Spleen (tissue), 11 donors: ENCODE results near the gene TKT. TPM values are rescaled to one million over a fixed set of nuclear protein-coding genes. Genes with fewer than 3 reads are reported as not detected.

Experiments used
- DNase-seq: peaks from one replicate; pipeline ENCODE4 v3.0.0-alpha.2; 2020
- H3K27ac ChIP-seq, 8 donors: fragments of 200-600 bp; sonication (generic) in 7 of 8; 1 replicate in 4 of 8; 2 replicates in 4 of 8; pipeline versions ENCODE4 v1.5.0 to v1.8.0; 2016 to 2021; ENCODE audit warnings: inconsistent platforms in 4 of 8, mild to moderate bottlenecking in 4 of 8, moderate library complexity in 1 of 8
- H3K27me3 ChIP-seq, 7 donors: fragments of 200-600 bp; sonication (generic) in 6 of 7; replicated peaks in 1 of 7; 1 replicate in 4 of 7; 2 replicates in 3 of 7; pipeline versions ENCODE4 v1.5.0 to v1.8.0; 2016 to 2021; ENCODE audit warnings: inconsistent platforms in 3 of 7, mild to moderate bottlenecking in 1 of 7
- H3K36me3 ChIP-seq, 6 donors: fragments of 200-600 bp; sonication (generic) in 5 of 6; 1 replicate in 4 of 6; 2 replicates in 2 of 6; pipeline versions ENCODE4 v1.5.0 to v1.8.0; 2016 to 2021; ENCODE audit warnings: inconsistent platforms in 2 of 6
- H3K4me1 ChIP-seq, 6 donors: fragments of 200-600 bp; sonication (generic) in 5 of 6; 1 replicate in 3 of 6; 2 replicates in 3 of 6; pipeline versions ENCODE4 v1.5.0 to v1.8.0; 2016 to 2021; ENCODE audit warnings: inconsistent platforms in 3 of 6
- H3K4me3 ChIP-seq, 8 donors: fragments of 200-600 bp; sonication (generic) in 7 of 8; 1 replicate in 4 of 8; 2 replicates in 4 of 8; pipeline versions ENCODE4 v1.5.0 to v1.8.0; 2016 to 2021; ENCODE audit warnings: inconsistent platforms in 4 of 8, mild to moderate bottlenecking in 4 of 8, moderate library complexity in 2 of 8
- H3K9me3 ChIP-seq, 8 donors: fragments of 200-600 bp; sonication (generic) in 7 of 8; 1 replicate in 4 of 8; 2 replicates in 4 of 8; pipeline versions ENCODE4 v1.5.0 to v1.8.0; 2016 to 2021; ENCODE audit warnings: inconsistent platforms in 4 of 8
- POLR2A ChIP-seq, 3 donors: fragments of 450-650 bp; IDR thresholded peaks; one replicate each; pipeline ENCODE4 v1.5.1; 2017; ENCODE audit warnings: antibody characterized with exemption in 3 of 3, mild to moderate bottlenecking in 1 of 3
- POLR2AphosphoS5 ChIP-seq, 3 donors: sonication (generic); formaldehyde crosslinking; IDR thresholded peaks; one replicate each; pipeline ENCODE4 v1.5.1; 2017; ENCODE audit warnings: antibody characterized with exemption in 3 of 3
- WGBS, 5 donors: extraction: QIAGEN DNeasy Blood & Tissue Kit in 3 of 5; methylation state at CpG; one replicate each; pipeline versions ENCODE4 v1.1.5 to v1.1.7; 2013 to 2018; 5-methylcytosine and 5-hydroxymethylcytosine counted together
- intact Hi-C: fragments of 100-400 bp; cut with DNase I; formaldehyde crosslinking; loops from one replicate; pipeline ENCODE4 v1.15.0; 2023; ENCODE audit warnings: low total_unique reads
- polyA plus RNA-seq, 3 donors: library from polyadenylated mRNA; stranded (reverse); fragments of 200-250 nt; gene quantifications; one replicate each; pipeline ENCODE4 v1.2.1, GENCODE V29; 2013
- total RNA-seq, 7 donors: library from RNA; depleted of rRNA in 3 of 7; stranded (reverse); fragments of >200 nt in 3 of 7; fragmentation: NEBNext Ultra II Directional in 4 of 7; extraction: Animal tissue kit (Norgen Biotek cat#: 25700) in 4 of 7; gene quantifications; one replicate each; pipeline versions ENCODE4 v1.1.0 to v1.2.1, GENCODE V29; 2016 to 2021
- TF ChIP-seq, protein P1 (sequence below), 11 experiments: fragments of 200-600 bp in 7 of 11; fragments of 450-650 bp in 4 of 11; sonication (generic) in 4 of 11; IDR thresholded peaks in 8 of 11; conservative IDR thresholded peaks in 3 of 11; 1 replicate in 7 of 11; 2 replicates in 4 of 11; pipeline versions ENCODE4 v1.4.0 to v1.8.0; 2016 to 2021; ENCODE audit warnings: antibody characterized with exemption in 11 of 11, inconsistent platforms in 4 of 11, mild to moderate bottlenecking in 1 of 11
- donor health status: healthy with polysubstance abuse.
- donor health status: DM: no; HTN: no; CAD: no; lungs with moderate emphysema.
- donor health status: DM: no; HTN: no; CAD: no.
- donor health status: Bipolar disorder and iron deficiency.
- donor health status: healthy.
- donor health status: DM: no; HTN: no; CAD: no.
- donor health status: DM: yes; HTN: yes; CAD: no.

TKT gene
- total and polyA plus RNA-seq, 10 donors: 110 to 490 (median 273) TPM

- DNase-seq: no peak
- Histone ChIP-seq H3K27ac (no peak overlapping the region), H3K36me3 (peaks cover 0 to 99% (median 65%) of the 10 kb centered on the region in 6 donors), H3K27me3 (no peaks in the 10 kb centered on the region), H3K4me3 (no peak overlapping the region), H3K4me1 (peaks cover 0 to 10% (median 2%) of the 10 kb centered on the region in 6 donors), H3K9me3 (no peaks in the 10 kb centered on the region)
- TF ChIP-seq POLR2A (IDR thresholded peaks at IDR 0.05): no peak
- TF ChIP-seq, protein P1, sequence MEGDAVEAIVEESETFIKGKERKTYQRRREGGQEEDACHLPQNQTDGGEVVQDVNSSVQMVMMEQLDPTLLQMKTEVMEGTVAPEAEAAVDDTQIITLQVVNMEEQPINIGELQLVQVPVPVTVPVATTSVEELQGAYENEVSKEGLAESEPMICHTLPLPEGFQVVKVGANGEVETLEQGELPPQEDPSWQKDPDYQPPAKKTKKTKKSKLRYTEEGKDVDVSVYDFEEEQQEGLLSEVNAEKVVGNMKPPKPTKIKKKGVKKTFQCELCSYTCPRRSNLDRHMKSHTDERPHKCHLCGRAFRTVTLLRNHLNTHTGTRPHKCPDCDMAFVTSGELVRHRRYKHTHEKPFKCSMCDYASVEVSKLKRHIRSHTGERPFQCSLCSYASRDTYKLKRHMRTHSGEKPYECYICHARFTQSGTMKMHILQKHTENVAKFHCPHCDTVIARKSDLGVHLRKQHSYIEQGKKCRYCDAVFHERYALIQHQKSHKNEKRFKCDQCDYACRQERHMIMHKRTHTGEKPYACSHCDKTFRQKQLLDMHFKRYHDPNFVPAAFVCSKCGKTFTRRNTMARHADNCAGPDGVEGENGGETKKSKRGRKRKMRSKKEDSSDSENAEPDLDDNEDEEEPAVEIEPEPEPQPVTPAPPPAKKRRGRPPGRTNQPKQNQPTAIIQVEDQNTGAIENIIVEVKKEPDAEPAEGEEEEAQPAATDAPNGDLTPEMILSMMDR (IDR thresholded peaks at IDR 0.05 in 8 of 11, conservative IDR thresholded peaks at IDR 0.05 in 3 of 11): no peak
- no peak for TF ChIP-seq POLR2AphosphoS5 (IDR thresholded peaks at IDR 0.05)
- 83 to 92% (median 92%) methylated on average over 4 of the region's 4 CpGs for WGBS, 5 donors
- intact Hi-C loops: no loop called here
Observed at GRCh38 chr3:53288214-53288613, 32.4 kb upstream of the TKT start.

- Histone ChIP-seq H3K27ac (peak overlapping the region in 5 of 8 donors; percentile 19 to 48 (median 40)), H3K4me3 (no peak overlapping the region), H3K36me3 (peaks cover 0 to 100% (median 62%) of the 10 kb centered on the region in 6 donors), H3K4me1 (peaks cover 0 to 10% (median 2%) of the 10 kb centered on the region in 6 donors), H3K9me3 (no peaks in the 10 kb centered on the region), H3K27me3 (no peaks in the 10 kb centered on the region)
- TF ChIP-seq POLR2A (IDR thresholded peaks at IDR 0.05) (no peak), POLR2AphosphoS5 (IDR thresholded peaks at IDR 0.05) (no peak)
- TF ChIP-seq, protein P1 (IDR thresholded peaks at IDR 0.05 in 8 of 11, conservative IDR thresholded peaks at IDR 0.05 in 3 of 11): no peak
- intact Hi-C loops: no loop called here
- 46 to 64% (median 60%) methylated on average over 4 of the region's 4 CpGs for WGBS, 5 donors
- DNase-seq: no peak
Observed at GRCh38 chr3:53287131-53287629, 31.4 kb upstream of the TKT start.

DNA sequence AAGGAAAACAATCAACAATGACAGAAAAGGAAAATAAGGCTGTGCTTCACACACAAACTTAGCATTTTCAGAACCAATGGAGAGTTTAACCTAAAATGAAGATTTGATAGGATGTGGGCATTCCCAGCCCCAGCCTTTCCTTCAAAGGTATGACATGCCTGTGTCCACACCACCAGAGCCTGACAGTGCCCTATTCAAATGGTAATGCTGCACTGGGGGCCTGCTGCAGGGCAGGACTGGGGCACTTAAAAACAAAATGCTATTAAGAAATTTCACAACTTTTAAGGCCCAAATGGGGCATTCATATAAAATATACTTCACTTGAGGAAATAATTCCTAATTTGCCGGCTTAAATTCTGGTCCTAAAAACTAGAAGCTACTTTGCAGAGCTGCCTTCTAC lies 30.9 kb upstream of the TKT start:
- intact Hi-C loops: no loop called here
- peaks cover 0 to 96% (median 59%) of the 10 kb centered on the region in 6 donors for H3K36me3 ChIP-seq
- no peak for DNase-seq
- H3K4me3 ChIP-seq: no peak overlapping the region
- WGBS, 5 donors: 71 to 79% (median 72%) methylated on average over 1 of the region's 1 CpG
- H3K27me3 ChIP-seq: no peaks in the 10 kb centered on the region
- TF ChIP-seq POLR2A (IDR thresholded peaks at IDR 0.05): no peak
- TF ChIP-seq, protein P1 (IDR thresholded peaks at IDR 0.05 in 8 of 11, conservative IDR thresholded peaks at IDR 0.05 in 3 of 11): no peak
- no peak for TF ChIP-seq POLR2AphosphoS5 (IDR thresholded peaks at IDR 0.05)
- H3K27ac ChIP-seq: peak overlapping the region in 5 of 8 donors; percentile 19 to 48 (median 40)
- H3K9me3 ChIP-seq: no peaks in the 10 kb centered on the region
- H3K4me1 ChIP-seq: peaks cover 0 to 10% (median 2%) of the 10 kb centered on the region in 6 donors

DNA sequence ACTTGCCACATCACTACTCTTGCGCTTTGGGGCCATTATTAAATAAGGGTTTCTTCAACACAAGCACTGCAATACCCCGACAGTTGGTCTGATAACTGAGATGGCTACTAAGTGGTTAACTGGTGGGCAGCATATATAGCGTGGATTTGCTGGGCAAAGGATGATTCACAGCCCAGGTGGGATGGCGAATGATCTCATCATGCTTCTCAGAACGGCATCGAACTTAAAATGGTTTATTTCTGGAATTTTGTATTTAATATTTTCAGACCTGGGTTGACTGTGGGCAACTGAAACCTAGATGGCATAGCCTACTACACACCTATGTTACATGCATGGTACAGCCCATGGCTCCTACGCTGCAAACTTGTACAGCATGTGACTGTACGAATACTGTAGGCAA lies 26.8 kb upstream of the TKT start:
- no peak for DNase-seq
- peaks cover 0 to 7% (median 2%) of the 10 kb centered on the region in 6 donors for H3K4me1 ChIP-seq
- WGBS, 5 donors: 93 to 98% (median 94%) methylated on average over 8 of the region's 8 CpGs
- H3K36me3 ChIP-seq: peaks cover 0 to 69% (median 42%) of the 10 kb centered on the region in 6 donors
- no peak for TF ChIP-seq POLR2AphosphoS5 (IDR thresholded peaks at IDR 0.05)
- TF ChIP-seq POLR2A (IDR thresholded peaks at IDR 0.05): no peak
- H3K4me3 ChIP-seq: no peak overlapping the region
- no peaks in the 10 kb centered on the region for H3K27me3 ChIP-seq
- no peak overlapping the region for H3K27ac ChIP-seq
- H3K9me3 ChIP-seq: no peaks in the 10 kb centered on the region
- intact Hi-C loops: no loop called here
